GM10266 (cell line): ENCODE measurements around the gene POLA1.

Experiments
- DNase-seq: peaks from one replicate; pipeline ENCODE4 v3.0.0; 2012; ENCODE audit errors: extremely low spot score
- TF ChIP-seq, protein P1 (sequence below): IDR thresholded peaks from 2 replicates; pipeline ENCODE4 v1.5.1; 2012; ENCODE audit warnings: mild to moderate bottlenecking, low read depth; ENCODE audit not compliant: control insufficient read depth, insufficient read depth; ENCODE audit errors: missing control alignments

Gene POLA1

DNA sequence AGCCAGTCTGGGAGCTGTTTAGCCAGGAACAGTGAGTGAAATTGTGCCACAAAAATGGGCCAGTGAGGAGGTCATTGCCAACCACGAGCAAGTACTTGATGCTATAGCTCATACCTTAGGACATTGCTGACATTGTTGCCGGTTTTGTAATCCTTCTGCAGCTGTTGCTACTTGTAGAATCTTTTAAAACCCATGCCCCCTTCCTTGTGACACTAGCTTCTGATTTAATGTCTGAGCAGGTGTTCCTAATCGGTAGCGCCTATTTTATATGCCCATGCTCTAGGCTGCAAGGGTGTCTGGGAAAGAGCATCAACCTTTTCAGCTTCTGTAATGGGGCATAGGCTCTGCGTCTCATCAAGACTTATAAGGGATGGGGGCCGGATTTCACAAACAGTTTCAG, 2.6 kb downstream of the POLA1 start:
- TF ChIP-seq, protein P1, sequence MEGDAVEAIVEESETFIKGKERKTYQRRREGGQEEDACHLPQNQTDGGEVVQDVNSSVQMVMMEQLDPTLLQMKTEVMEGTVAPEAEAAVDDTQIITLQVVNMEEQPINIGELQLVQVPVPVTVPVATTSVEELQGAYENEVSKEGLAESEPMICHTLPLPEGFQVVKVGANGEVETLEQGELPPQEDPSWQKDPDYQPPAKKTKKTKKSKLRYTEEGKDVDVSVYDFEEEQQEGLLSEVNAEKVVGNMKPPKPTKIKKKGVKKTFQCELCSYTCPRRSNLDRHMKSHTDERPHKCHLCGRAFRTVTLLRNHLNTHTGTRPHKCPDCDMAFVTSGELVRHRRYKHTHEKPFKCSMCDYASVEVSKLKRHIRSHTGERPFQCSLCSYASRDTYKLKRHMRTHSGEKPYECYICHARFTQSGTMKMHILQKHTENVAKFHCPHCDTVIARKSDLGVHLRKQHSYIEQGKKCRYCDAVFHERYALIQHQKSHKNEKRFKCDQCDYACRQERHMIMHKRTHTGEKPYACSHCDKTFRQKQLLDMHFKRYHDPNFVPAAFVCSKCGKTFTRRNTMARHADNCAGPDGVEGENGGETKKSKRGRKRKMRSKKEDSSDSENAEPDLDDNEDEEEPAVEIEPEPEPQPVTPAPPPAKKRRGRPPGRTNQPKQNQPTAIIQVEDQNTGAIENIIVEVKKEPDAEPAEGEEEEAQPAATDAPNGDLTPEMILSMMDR: no peak
- no peak for DNase-seq

DNA sequence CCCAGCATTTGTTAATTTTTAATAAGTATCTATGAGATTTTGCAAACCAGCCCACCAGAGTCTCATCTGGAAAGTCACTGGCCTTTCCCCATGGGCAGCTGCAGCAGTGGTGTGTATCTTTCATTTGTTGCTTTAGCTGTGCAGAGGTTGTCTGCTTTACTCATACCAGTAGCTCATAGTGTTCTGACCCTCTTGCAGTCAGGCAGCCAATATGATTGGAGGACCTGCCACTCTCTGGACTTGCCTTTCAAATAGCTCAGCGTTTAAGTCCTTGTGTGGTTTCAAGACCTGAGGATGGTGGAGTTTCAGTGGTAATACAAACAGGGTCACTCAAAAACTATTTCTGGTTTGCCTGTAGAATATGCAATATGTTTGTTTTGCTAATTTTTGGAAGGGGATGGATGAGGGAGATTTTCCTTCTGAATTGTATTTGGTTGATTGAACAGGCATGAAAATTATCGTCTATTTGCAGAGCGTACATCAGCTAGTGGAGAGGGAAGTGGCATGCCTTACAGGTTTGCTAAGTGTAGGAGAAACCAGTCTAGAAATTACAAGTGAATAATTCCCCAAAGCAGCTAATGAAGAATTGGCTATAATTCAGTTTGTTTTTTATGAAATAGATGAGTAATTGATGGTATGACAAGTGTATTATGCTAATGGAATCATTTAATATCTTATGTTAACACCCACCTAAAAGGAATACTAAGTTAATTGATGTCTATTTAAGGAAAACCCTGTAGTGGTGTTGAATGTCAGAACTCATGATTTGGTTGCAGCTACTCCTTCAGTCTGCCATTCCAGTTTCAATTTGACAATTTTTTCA, 8.9 kb downstream of the POLA1 start:
- TF ChIP-seq, protein P1: no peak
- peak; percentile 57 for DNase-seq

GRCh38 chrX:24703185-24703494, 9.4 kb downstream of the POLA1 start:
- no peak for DNase-seq
- TF ChIP-seq, protein P1: no peak

- TF ChIP-seq, protein P1: no peak
These were observed 25.1 kb downstream of the POLA1 start for GRCh38 chrX:24718771-24719170.

DNA sequence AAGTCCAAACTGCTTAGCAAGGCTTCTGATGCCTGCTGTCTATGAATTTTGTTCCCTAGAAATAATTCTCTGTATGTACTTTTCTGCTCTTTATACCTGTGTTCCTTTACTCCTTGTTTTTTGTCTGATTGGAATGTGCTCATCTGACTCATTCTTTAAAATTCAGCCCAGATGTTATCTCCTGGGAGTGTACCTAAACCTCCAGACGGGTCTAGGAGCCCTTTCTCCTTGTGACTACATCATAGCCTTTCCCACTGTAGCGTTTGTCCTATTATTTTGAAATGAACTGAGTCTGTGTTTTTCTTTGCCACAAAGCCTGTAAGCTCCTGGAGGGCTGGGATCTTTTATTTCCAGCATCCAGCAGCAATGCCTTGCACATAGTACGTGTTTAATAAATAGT, 26.3 kb downstream of the POLA1 start:
- TF ChIP-seq, protein P1: no peak
- DNase-seq: no peak

More at GRCh38 chrX:24718771-24719170, 25.1 kb downstream of the POLA1 start:
- DNase-seq: no peak

- no peak for DNase-seq
These were observed 34.8 kb downstream of the POLA1 start for GRCh38 chrX:24728530-24728929.

More at GRCh38 chrX:24728530-24728929, 34.8 kb downstream of the POLA1 start:
- TF ChIP-seq, protein P1: no peak
